HAP-1 (cell line): ENCODE data around the gene KRTAP2-3.
"Not testable (repeated sequence)": the region's sequence is repeated elsewhere in the genome, so short reads cannot be mapped to it uniquely, and the experiment has no call there.

Source experiments
- DNase-seq, 2 experiments: peaks; one replicate each; pipeline ENCODE4 v3.0.0-alpha.2; 2016 to 2020; ENCODE audit warnings: low spot score in 2 of 2
- H3K27me3 ChIP-seq: fragments of 250-450 bp; sonication (Bioruptor Pico); 2 replicates; pipeline ENCODE4 v1.5.1; 2020; ENCODE audit warnings: low read depth, mild to moderate bottlenecking, moderate library complexity
- H3K36me3 ChIP-seq: fragments of 250-450 bp; sonication (Bioruptor Pico); replicated peaks from 2 replicates; pipeline ENCODE4 v1.5.1; 2020; ENCODE audit warnings: mild to moderate bottlenecking
- H3K4me1 ChIP-seq: fragments of 250-450 bp; sonication (Bioruptor Pico); 2 replicates; pipeline ENCODE4 v1.5.1; 2020; ENCODE audit warnings: mild to moderate bottlenecking
- H3K4me3 ChIP-seq: fragments of 250-450 bp; sonication (Bioruptor Pico); 2 replicates; pipeline ENCODE4 v1.5.1; 2020; ENCODE audit warnings: mild to moderate bottlenecking, moderate library complexity
- H3K9me3 ChIP-seq: fragments of 250-450 bp; sonication (Bioruptor Pico); 2 replicates; pipeline ENCODE4 v1.5.1; 2020; ENCODE audit warnings: mild to moderate bottlenecking, moderate library complexity
- in situ Hi-C: fragments of 300-500 bp; cut with MboI; formaldehyde crosslinking; loops from 3 replicates; pipeline ENCODE4 v1.14.3; 2020; ENCODE audit warnings: low sequenced_read_pairs, inconsistent platforms, mixed read lengths

KRTAP2-3 gene

DNA sequence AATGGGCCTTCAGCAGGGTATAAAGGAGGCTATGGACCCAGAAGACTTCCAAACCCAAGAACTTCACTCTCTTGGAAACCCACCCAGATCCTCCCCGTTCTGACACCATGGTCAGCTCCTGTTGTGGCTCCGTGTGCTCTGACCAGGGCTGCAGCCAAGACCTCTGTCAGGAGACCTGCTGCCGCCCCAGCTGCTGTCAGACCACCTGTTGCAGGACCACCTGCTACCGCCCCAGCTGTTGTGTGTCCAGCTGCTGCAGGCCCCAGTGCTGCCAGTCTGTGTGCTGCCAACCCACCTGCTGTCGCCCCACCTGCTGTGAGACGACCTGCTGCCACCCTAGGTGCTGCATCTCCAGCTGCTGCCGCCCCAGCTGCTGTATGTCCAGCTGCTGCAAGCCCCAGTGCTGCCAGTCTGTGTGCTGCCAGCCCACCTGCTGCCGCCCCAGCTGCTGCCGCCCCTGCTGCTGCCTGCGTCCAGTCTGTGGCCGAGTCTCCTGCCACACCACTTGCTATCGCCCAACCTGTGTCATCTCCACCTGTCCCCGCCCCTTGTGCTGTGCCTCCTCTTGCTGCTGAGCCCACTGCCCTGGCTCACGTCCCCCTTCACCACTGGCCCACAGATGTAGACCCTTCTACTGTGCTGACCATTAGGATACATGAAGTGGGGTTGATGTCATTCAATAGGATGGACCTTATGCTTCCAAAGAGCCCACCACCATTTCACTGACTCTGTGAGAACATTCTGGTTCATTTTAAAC, 24.4 kb upstream of the KRTAP2-3 start, which contains the start of gene KRTAP4-7:
Gene KRTAP4-7, plus strand, starts transcription at position 51 of the 757 bp plus-strand sequence. Its CDS starts 57 bp downstream, at position 108.
- DNase-seq, H3K36me3 ChIP-seq, in situ Hi-C loops, H3K4me3 ChIP-seq, H3K9me3 ChIP-seq, H3K4me1 ChIP-seq, H3K27me3 ChIP-seq: not testable (repeated sequence)

DNA sequence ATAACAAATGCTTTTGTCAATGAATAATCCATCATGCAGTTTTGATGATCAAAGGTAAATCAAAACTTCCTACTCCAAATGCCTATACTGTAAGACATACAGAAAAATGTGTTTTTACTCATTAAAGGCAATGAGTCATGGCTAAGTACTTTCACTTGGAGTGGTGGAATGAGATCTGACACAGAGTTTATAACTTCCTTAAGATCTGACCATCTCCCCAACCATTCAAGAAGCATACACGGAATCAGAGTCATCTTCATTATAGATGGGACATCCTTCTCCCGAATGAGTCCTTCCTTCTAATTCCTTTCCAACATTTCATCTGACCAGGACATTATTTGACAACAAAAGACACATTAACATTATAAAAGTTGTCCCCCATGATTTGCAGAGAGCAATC, 23.5 kb upstream of the KRTAP2-3 start:
- H3K4me1 ChIP-seq, in situ Hi-C loops, H3K27me3 ChIP-seq, H3K36me3 ChIP-seq, H3K9me3 ChIP-seq, DNase-seq, H3K4me3 ChIP-seq: not testable (repeated sequence)

DNA sequence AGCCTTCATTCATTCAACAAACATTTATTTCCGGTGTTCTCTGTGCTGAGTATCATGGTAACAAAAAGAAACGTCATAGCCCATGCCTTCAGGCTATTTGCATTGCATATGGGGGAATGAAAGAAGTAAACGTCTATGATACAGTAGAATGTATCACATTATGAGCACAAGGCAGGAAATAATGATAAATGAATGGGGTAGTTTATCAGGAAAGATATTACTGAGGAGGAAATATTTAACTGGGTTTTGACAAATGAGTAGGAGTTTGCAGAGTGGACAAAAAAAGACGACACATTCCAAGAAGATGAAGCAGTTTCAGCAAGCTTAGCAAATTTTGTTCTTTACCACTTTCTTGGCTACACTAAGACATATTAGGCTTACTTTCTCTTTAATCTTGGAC, 22.7 kb upstream of the KRTAP2-3 start:
- Histone ChIP-seq H3K4me1 (peaks cover 5% of the 10 kb centered on the region; the same call in 1 of the 2 replicates), H3K27me3 (no peaks in the 10 kb centered on the region), H3K36me3 (no peaks in the 10 kb centered on the region), H3K4me3 (no peak overlapping the region), H3K9me3 (no peaks in the 10 kb centered on the region)
- in situ Hi-C loops: no loop called here
- no peak for DNase-seq

DNA sequence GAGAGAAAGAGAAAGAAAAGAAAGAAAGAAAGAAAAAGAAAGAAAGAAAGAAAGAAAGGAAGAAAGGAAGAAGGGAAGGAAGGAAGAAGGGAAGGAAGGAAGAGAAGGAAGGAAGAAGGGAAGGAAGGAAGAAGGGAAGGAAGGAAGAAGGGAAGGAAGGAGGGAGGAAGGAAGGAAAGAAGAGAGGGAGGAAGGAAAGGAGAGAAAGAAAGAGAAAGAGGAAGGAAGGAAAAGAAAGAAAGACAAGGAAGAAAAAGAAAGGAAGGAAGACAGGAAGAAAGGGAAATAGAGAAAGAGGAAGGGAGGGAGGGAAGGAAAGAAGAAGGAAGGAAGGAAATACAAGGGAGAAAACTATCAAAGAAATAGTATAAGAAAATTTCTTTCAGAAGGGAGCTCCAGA, 16.9 kb upstream of the KRTAP2-3 start:
- Histone ChIP-seq H3K9me3 (no peaks in the 10 kb centered on the region), H3K27me3 (no peaks in the 10 kb centered on the region), H3K36me3 (no peaks in the 10 kb centered on the region), H3K4me3 (no peak overlapping the region), H3K4me1 (peaks cover 5% of the 10 kb centered on the region; the same call in 1 of the 2 replicates)
- no peak for DNase-seq
- in situ Hi-C loops: no loop called here

DNA sequence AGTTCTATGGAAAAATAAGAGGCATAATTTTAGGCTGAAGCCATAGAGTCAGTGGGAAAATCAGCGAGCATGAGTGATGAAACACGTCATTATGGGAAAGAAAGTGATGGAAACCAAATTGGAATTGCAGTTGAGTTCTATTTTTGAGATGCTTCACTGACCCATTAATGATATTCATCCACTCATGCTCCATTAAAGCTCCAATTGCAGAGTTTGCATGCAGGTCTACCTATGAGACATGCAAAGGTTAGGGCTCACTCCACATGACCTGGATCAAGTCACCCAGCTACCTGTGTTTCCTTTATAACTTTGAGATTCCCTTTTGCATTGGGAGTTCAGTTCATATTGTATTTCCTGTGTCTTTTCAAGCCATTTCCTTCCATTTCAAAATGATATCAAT, 13.8 kb upstream of the KRTAP2-3 start:
- no peak for DNase-seq
- Histone ChIP-seq H3K27me3 (no peaks in the 10 kb centered on the region), H3K4me3 (no peak overlapping the region), H3K4me1 (peaks cover 5% of the 10 kb centered on the region; the same call in 1 of the 2 replicates), H3K9me3 (no peaks in the 10 kb centered on the region), H3K36me3 (no peaks in the 10 kb centered on the region)
- in situ Hi-C loops: no loop called here

DNA sequence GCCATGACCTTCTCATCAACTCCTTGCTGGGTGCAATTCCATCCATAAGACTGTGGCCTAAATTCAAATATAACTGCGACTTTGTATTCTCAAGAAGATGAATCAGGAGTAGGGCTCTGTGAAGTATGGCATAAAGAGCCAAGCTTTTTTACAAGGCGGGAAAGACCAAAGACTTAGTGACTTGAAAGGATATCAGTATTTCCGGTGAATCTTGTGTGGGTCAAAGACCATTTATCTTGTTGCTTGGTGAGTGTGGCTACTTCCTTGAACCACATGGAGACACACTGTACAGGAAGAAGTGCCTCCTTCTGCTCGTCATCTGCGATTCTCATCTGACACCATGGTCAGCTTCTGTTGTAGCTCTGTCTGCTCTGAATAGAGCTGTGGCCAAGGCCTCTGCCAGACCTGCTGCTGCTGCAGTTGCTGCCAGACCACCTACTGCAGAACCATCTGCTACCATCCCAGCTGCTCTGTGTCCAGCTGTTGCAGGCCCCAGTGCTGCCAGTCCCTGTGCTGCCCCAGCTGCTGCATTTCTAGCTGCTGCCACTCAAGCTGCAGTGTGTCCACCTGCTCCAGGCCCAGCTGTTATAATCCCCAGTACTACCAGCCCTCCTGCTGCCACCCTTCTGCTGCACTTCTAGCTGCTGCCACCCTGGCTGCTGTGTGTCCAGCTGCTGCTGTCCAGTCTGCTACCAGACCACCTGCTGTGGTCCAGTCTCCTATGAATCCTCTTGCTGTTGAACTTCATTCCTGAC, 11.9 kb upstream of the KRTAP2-3 start:
- Histone ChIP-seq H3K9me3 (no peaks in the 10 kb centered on the region), H3K4me1 (no peaks in the 10 kb centered on the region), H3K27me3 (no peaks in the 10 kb centered on the region), H3K36me3 (no peaks in the 10 kb centered on the region), H3K4me3 (no peak overlapping the region)
- in situ Hi-C loops: no loop called here
- DNase-seq: no peak

DNA sequence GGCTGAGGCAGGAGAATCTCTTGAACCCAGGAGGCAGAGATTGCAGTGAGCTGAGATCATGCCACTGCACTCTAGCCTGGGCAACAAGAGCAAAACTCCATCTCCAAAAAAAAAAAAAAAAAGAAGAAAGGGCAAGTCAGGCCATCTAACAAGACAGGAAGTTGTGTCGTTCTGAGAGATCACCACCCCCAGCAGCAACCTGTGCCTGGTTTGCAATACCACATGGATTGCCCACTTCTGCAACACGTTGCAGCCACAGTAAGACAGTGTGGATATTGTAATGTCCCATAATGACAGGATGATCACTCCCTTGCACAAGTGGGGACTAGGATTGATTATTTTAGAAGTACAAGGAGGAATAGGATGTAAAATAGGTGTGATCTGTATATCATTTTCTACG, 9.1 kb upstream of the KRTAP2-3 start:
- Histone ChIP-seq H3K9me3 (no peaks in the 10 kb centered on the region), H3K36me3 (no peaks in the 10 kb centered on the region), H3K4me1 (no peaks in the 10 kb centered on the region), H3K4me3 (no peak overlapping the region), H3K27me3 (no peaks in the 10 kb centered on the region)
- in situ Hi-C loops: no loop called here
- DNase-seq: no peak

DNA sequence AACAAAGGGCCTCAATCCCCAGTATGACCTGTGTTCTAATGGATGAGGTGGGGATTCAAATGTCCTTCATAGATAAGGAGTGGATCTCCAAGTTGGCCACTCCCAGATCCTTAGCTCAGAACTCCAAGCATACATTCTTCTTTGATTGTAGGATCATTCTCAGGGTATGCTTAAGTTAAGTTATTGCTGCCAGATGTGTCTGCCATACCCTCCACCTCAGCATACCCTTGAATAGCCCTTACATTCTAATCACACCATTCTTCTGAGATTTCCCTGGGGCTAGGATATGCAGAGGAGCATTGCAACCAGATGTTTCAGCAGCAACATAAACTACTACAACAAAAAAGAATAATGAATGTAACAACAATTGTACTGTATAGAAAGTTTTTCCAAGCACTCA, 7.4 kb upstream of the KRTAP2-3 start:
- Histone ChIP-seq H3K4me1 (no peaks in the 10 kb centered on the region), H3K4me3 (no peak overlapping the region), H3K9me3 (no peaks in the 10 kb centered on the region), H3K27me3 (no peaks in the 10 kb centered on the region), H3K36me3 (no peaks in the 10 kb centered on the region)
- no peak for DNase-seq
- in situ Hi-C loops: no loop called here

DNA sequence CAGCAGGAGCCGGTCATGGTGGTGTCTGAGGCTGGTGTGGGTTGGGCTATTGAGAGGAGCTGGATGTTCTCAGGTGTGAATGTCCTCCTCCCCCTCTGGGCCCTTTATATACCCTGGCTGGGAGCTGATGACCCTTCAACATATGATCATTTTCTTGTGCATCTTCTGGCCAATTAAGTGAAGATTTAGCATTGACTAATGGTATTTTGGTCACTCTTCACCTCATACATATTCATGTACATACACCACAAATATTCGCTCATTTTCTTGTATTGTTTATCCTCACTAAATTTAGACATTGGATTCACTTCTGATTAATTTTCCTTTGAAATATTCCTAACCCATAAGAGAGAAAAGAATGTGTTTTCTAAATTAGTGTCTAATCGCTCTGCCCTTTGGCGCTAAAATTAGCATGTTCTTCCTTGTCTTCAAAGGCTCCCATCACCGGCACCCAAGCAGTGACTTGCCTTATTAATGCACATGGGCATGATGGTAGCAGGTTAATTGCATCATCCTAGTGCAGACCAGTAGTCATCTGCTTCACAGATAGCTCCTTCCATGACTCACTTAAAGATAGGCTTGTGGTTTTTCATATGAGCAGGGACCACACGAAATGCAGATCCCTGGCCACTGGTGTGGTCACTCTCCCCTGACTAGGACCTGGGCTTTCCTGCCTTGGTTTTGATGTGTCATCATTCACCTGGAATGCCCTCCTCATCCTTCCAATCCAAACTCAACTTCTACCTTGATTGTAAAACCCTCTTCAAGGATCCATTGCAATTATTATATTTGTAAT, 6.1 kb upstream of the KRTAP2-3 start, which contains the start of gene KRTAP2-4:
Gene KRTAP2-4, minus strand, starts transcription at position 51 of the 796 bp plus-strand sequence. Its CDS starts 34 bp downstream, at position 17.
- no peak within 1 kb of the TSS for H3K4me3 ChIP-seq
- H3K27me3 ChIP-seq: no peaks in the 10 kb centered on the region
- no peaks in the 10 kb centered on the region for H3K4me1 ChIP-seq
- no peaks in the 10 kb centered on the region for H3K9me3 ChIP-seq
- in situ Hi-C loops: no loop called here
- no peak for DNase-seq
- H3K36me3 ChIP-seq: no peaks in the 10 kb centered on the region

DNA sequence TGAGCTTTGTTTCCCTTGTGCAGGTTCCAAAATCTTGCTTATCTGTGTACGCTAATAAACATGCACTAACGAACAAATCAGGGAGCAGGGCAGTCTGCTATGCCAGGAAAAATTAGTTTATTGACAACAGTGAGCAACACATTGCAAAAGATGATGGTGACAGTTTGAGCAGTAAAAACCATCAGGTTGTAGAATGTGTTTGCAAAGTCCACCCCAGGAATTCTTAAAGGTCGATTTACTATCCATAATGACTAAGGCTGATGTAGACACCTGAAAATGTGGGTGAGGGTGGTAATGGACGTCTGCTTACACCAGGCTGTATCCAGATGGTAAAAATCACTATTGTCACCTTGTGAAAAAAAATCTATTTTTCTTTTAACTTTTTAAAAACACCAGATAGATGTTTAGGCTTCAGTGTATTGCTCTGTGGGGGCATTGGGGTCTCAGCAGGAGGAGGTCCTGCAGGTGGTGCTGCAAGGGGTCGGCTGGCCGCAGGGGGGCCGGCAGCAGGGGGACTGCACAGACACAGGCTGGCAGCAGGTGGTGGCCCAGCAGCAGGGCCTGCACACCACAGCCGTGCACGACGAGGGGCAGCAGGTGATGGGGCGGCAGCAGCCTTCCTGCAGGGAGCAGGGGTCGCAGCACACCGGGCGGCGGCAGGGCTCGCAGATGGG, 5.2 kb upstream of the KRTAP2-3 start:
- H3K36me3 ChIP-seq, H3K9me3 ChIP-seq, in situ Hi-C loops, DNase-seq, H3K27me3 ChIP-seq, H3K4me3 ChIP-seq, H3K4me1 ChIP-seq: not testable (repeated sequence)

DNA sequence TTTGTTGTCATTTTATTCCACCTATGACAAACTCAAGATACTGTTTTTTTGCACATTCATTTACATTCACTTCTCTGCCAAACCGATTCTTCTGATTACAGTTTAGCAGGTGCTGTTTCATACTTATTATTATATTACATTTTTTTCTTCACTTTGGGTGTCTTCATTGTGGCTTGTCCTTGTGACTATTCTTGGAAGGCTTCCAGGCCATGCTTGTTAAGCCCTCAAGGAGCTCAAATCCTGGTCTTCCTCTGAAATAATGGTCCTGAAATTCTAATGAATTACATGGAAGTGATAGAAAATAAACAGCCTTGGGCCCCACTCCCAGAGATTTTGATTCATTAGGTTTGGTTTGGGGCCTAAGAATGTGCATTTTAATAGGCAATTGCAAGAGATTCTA, 4.4 kb upstream of the KRTAP2-3 start:
- H3K4me3 ChIP-seq: no peak overlapping the region
- no peaks in the 10 kb centered on the region for H3K9me3 ChIP-seq
- H3K27me3 ChIP-seq: no peaks in the 10 kb centered on the region
- in situ Hi-C loops: no loop called here
- no peaks in the 10 kb centered on the region for H3K4me1 ChIP-seq
- DNase-seq: no peak
- H3K36me3 ChIP-seq: no peaks in the 10 kb centered on the region

DNA sequence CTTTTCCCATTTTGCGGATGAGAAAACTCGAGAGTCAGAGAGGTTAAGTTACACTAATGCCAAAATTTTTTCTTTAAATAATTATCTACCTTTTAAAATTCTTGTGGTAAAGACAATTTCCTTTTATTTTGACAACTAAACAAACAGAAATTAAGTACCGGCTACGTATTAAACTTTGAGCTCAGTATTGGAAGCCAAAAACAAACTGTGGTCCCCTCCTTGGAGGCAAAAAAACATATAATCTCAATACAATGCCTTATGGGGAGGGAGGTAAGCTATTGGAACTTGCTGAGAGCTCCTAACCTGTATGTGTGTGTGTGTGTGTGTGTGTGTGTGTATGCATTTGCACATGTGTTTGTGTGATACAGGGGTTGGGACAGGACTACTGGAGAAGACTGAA, 3.5 kb upstream of the KRTAP2-3 start:
- no peaks in the 10 kb centered on the region for H3K4me1 ChIP-seq
- no peak for DNase-seq
- no peaks in the 10 kb centered on the region for H3K36me3 ChIP-seq
- no peaks in the 10 kb centered on the region for H3K27me3 ChIP-seq
- H3K9me3 ChIP-seq: no peaks in the 10 kb centered on the region
- no peak overlapping the region for H3K4me3 ChIP-seq
- in situ Hi-C loops: no loop called here

DNA sequence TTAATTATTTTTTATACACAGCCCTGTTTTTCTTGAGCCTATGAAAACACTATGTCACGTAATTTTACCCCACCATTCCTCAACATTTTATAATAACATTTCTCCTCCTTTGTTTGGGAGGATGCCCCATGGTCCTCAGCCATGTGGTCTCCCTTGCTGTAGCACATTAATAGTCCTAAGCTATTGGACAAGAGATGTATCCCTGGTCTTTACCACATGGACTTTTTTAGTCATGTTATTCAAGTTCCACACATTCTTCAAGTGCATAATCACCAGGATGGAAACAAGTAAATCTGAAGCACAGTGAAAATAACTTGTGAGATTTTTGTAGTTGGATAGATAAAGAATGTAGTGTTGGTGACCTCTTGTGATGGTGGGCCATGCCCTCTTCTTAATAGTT, 2.0 kb upstream of the KRTAP2-3 start:
- in situ Hi-C loops: no loop called here
- DNase-seq: no peak
- Histone ChIP-seq H3K27me3 (0 out of 2 replicates have a peak, but pooled peaks cover 3% of the 10 kb centered on the region), H3K4me1 (no peaks in the 10 kb centered on the region), H3K4me3 (no peak overlapping the region), H3K36me3 (no peaks in the 10 kb centered on the region), H3K9me3 (no peaks in the 10 kb centered on the region)
